Small intestine (tissue), 7 donors: ENCODE data around the gene DENND1A. TPM values are rescaled to one million over a fixed set of nuclear protein-coding genes. Genes with fewer than 3 reads are reported as not detected.

Experiments
- DNase-seq, 2 donors: peaks; one replicate each; pipeline versions ENCODE4 v3.0.0 to v3.0.0-alpha.2; 2013
- FAIRE-seq: peaks from 2 replicates; lab custom pipeline; 2012; peaks lifted over from hg19 to GRCh38; lab: Jason Lieb, UNC
- H3K27ac ChIP-seq, 3 donors: one replicate each; pipeline ENCODE4 v1.5.1; 2013; ENCODE audit warnings: low read length in 2 of 3, mild to moderate bottlenecking in 2 of 3, control low read depth in 1 of 3, inconsistent platforms in 1 of 3, low read depth in 1 of 3, moderate library complexity in 1 of 3
- H3K27me3 ChIP-seq, 3 donors: one replicate each; pipeline ENCODE4 v1.6.1; 2013; ENCODE audit warnings: low read length in 3 of 3, inconsistent platforms in 1 of 3; ENCODE audit not compliant: control insufficient read depth in 3 of 3, insufficient read depth in 3 of 3
- H3K36me3 ChIP-seq, 3 donors: one replicate each; pipeline ENCODE4 v1.6.1; 2013; ENCODE audit warnings: low read length in 3 of 3, inconsistent platforms in 1 of 3, low read depth in 1 of 3, mild to moderate bottlenecking in 1 of 3, moderate library complexity in 1 of 3; ENCODE audit not compliant: control insufficient read depth in 3 of 3, insufficient read depth in 2 of 3
- H3K4me1 ChIP-seq, 3 donors: one replicate each; pipeline ENCODE4 v1.6.1; 2013; ENCODE audit warnings: low read length in 2 of 3, inconsistent platforms in 1 of 3, low read depth in 1 of 3, mild to moderate bottlenecking in 1 of 3, moderate library complexity in 1 of 3; ENCODE audit not compliant: control insufficient read depth in 3 of 3, insufficient read depth in 2 of 3
- H3K4me3 ChIP-seq, 3 donors: one replicate each; pipeline ENCODE4 v1.5.1; 2013; ENCODE audit warnings: low read length in 3 of 3, control low read depth in 1 of 3, inconsistent platforms in 1 of 3, low read depth in 1 of 3, mild to moderate bottlenecking in 1 of 3, moderate library complexity in 1 of 3
- H3K9me3 ChIP-seq, 2 donors: one replicate each; pipeline ENCODE4 v1.6.1; 2013; ENCODE audit warnings: low read depth in 1 of 2, low read length in 1 of 2; ENCODE audit not compliant: control insufficient read depth in 2 of 2, insufficient read depth in 1 of 2
- WGBS, 3 donors: extraction: QIAGEN DNeasy Blood & Tissue Kit; methylation state at CpG; one replicate each; pipeline ENCODE4 v1.1.7; 2013; 5-methylcytosine and 5-hydroxymethylcytosine counted together
- polyA plus RNA-seq, 4 donors: library from polyadenylated mRNA; stranded (reverse) in 3 of 4; unstranded in 1 of 4; fragments of 200-250 nt in 3 of 4; fragments of 120-200 nt in 1 of 4; gene quantifications; one replicate each; pipeline versions ENCODE4 v1.2.1 to v1.2.3, GENCODE V29; 2013
- donor health status: healthy with polysubstance abuse.
- donor health status: control.
- donor health status: control.
- donor health status: Bipolar disorder and iron deficiency.
- donor health status: healthy.

DENND1A gene
- polyA plus RNA-seq, 4 donors = 11.5 to 43.4 (median 20.0) TPM

DNA sequence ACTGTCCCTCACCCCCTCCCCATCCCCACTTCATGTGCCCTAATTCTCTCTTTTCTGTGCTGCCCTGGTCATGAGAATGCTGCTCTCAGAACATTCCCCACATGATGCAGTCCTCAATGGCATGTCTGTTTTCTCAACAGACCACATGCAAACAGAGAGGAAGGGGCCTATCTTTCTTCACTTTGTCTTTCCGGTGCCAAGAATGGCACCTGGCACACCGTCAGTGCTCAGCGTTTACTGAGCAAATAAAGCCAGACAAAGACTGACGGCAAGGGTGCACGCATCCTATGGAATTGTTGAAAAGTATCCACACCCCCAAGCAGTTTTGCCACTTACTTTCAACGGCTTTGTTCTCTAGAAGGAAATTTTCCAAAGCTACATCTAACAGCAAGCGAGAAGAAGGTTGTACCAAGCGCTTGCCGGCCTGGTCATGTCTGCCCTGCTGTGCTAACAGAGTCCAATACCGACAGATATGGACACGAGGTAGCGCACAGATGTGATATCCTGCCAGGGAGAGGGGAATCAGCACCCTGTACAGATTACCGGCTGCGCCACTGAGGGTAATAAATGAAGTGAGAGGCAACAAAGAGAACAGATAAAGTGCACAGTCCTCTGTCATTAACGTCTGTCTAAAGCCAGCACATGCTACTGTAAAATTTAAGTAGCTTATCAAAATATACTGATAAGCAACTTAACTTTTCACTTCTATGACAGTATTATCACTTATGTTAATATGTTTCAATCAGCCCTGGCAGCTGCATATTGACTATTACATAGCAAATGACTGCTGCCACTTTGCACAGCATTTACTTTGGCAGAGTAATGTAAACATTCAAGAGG, 251.7 kb downstream of the DENND1A start:
- Histone ChIP-seq H3K36me3 (peaks cover 0 to 7% (median 0%) of the 10 kb centered on the region in 3 donors), H3K4me1 (peaks cover 5 to 18% (median 10%) of the 10 kb centered on the region in 3 donors), H3K27me3 (peaks cover 0 to 41% (median 0%) of the 10 kb centered on the region in 3 donors), H3K4me3 (no peak overlapping the region), H3K9me3 (peaks cover 0 to 18% of the 10 kb centered on the region in 2 donors), H3K27ac (no peak overlapping the region)
- peak; percentile 67 to 83 for DNase-seq
- WGBS, 3 donors = 14 to 58% (median 38%) methylated on average over 15 of the region's 15 CpGs
- no peak for FAIRE-seq

DNA sequence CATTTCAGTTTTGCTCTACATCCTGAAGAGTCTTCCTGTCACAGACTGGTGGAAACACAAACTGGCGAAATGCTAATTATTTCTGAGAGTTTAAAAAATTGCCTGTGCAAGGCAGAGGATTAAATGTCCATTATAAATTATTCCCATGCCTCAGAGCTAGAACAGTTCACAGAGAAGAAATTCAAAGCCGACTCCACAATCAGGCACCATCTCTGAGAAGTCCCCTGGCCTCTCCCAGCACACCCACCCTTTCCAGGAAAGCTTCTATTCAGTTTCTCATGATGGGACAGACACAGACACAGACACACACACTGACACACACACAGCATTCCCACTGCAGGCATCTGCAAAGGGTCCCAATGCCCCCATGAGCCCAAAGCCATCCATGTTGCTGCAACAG, 253.1 kb downstream of the DENND1A start:
- Histone ChIP-seq H3K36me3 (peaks cover 0 to 7% (median 1%) of the 10 kb centered on the region in 3 donors), H3K27ac (no peak overlapping the region), H3K4me1 (peaks cover 5 to 18% (median 10%) of the 10 kb centered on the region in 3 donors), H3K4me3 (no peak overlapping the region), H3K27me3 (peaks cover 0 to 35% (median 0%) of the 10 kb centered on the region in 3 donors), H3K9me3 (peaks cover 0 to 20% of the 10 kb centered on the region in 2 donors)
- DNase-seq (no peak), FAIRE-seq (no peak)
- 94 to 100% (median 97%) methylated on average over 2 of the region's 2 CpGs for WGBS, 3 donors

DNA sequence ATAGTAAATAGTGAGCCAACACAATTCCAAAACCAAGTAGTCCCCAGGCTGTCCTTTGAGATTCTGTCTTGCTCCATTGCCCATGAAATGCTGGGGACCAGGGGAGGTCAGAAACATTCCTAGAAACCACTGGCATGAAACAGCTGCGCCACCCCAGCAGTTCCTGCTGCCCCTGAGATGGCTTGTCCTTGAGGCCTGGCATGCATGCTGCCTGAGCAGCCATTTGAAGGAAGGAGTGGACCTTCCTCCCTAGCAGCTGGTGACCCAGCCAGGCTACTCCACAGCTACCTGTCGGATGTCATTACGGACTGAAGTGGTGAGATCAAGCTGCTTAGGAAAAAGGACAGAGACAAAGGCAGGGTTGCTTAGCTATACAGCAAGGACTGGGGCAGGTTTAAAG, 260.6 kb downstream of the DENND1A start:
- Histone ChIP-seq H3K9me3 (peaks cover 0 to 12% of the 10 kb centered on the region in 2 donors), H3K27me3 (peaks cover 0 to 8% (median 0%) of the 10 kb centered on the region in 3 donors), H3K4me3 (no peak overlapping the region), H3K36me3 (peaks cover 2 to 17% (median 6%) of the 10 kb centered on the region in 3 donors), H3K27ac (no peak overlapping the region), H3K4me1 (no peaks in the 10 kb centered on the region)
- FAIRE-seq (no peak), DNase-seq (no peak)
- WGBS, 3 donors = 77 to 98% (median 94%) methylated on average over 3 of the region's 3 CpGs

DNA sequence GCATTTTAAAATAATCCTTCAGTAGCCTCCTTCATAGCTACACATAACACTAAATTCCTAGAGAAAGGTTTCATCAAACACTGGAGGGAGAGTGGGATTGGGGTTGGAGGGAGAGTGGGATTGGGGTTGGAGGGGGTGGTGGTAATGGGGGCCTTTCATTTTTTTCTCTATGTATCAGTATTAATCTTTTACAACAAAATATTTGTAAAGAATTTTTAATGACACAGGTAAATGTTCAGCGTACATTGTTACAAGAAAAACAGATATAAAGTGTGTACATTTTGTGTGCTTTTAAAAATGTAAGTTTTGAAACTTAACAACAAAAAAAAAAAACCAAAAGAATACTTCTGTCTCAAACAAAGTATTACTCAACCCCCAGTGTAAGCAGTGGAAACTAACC, 266.4 kb downstream of the DENND1A start:
- Histone ChIP-seq H3K36me3 (peaks cover 0 to 12% (median 5%) of the 10 kb centered on the region in 3 donors), H3K4me3 (no peak overlapping the region), H3K9me3 (peaks cover 0 to 9% of the 10 kb centered on the region in 2 donors), H3K27me3 (no peaks in the 10 kb centered on the region), H3K27ac (no peak overlapping the region), H3K4me1 (no peaks in the 10 kb centered on the region)
- no peak for DNase-seq
- WGBS, 3 donors = 98 to 100% (median 100%) methylated on average over 1 of the region's 1 CpG
- no peak for FAIRE-seq

DNA sequence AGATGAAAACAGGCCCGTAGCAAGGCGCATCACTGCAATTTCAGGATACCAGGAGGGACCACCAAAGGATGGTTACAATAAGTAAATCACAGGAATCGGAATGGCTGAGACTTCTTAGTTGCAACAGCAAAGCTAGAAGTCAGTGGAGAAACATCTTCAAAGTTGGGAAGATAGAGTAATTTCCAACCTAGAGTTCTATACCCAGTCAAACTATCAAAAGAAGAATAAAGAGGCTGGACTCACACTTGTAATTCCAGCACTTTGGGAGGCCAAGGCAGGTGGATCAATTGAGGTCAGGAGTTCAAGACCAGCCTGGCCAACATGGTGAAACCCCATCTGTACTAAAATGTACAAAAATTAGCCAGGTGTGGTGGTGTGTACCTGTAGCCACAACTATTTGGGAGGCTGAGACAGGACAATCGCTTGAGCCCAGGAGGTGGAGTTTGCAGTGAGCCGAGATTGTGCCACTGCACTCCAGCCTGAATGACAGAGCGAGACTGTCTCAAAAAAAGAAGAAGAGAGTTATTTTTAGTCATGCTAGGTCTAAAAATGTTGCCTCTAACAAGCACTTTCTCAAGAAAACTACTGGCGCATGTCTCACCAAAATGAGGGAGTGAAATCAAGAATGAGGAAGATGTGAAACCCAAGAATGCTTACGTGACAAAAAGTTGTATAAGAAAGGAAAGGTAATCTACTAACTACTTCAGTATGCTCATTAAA, 267.7 kb downstream of the DENND1A start:
- FAIRE-seq (no peak), DNase-seq (no peak)
- no peak overlapping the region for H3K4me3 ChIP-seq
- no peaks in the 10 kb centered on the region for H3K4me1 ChIP-seq
- H3K27ac ChIP-seq = no peak overlapping the region
- H3K9me3 ChIP-seq = peaks cover 0 to 9% of the 10 kb centered on the region in 2 donors
- H3K36me3 ChIP-seq = peaks cover 0 to 7% (median 3%) of the 10 kb centered on the region in 3 donors
- H3K27me3 ChIP-seq = no peaks in the 10 kb centered on the region
- WGBS, 3 donors = 94 to 97% (median 96%) methylated on average over 8 of the region's 8 CpGs

DNA sequence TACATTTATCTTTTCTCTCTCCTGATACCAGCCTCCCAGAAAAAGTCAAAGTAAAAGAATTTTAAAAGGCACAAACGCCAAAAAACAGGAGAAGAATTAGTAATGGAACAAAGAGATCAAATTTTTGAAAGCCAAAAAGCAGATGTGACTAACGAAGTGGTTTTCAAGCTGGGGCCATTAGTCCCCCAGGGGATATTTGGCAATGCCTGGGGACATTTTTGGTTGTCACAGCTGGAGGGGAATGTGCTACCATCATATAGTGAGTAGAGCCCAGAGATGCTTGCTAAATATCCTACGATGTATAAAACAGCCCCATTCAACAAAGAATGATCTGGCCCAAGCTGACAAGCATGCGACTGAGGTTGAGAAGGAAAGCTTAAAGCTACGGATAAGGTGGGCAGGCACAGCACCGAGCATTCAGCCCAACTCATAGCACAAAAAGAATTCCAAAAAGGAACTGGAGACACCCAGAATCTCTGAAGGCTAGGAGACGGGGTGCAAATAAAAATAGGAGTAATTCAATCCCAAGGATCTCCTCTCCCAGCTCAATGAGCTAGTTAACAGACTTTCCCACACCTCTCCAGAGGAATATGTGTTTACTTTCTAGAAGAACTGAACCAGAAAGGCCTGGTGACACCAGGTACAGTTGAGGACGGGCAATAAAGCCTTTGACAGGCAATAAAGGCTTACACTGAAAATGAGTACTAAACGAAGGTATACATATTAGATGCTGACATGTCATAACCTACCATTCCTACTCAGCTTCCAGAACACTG, 269.0 kb downstream of the DENND1A start:
- Histone ChIP-seq H3K27me3 (no peaks in the 10 kb centered on the region), H3K4me1 (no peaks in the 10 kb centered on the region), H3K36me3 (peaks cover 0 to 8% (median 2%) of the 10 kb centered on the region in 3 donors), H3K9me3 (peaks cover 0 to 9% of the 10 kb centered on the region in 2 donors), H3K4me3 (no peak overlapping the region), H3K27ac (no peak overlapping the region)
- FAIRE-seq (no peak), DNase-seq (no peak)
- WGBS, 3 donors = 90 to 96% (median 91%) methylated on average over 9 of the region's 9 CpGs

DNA sequence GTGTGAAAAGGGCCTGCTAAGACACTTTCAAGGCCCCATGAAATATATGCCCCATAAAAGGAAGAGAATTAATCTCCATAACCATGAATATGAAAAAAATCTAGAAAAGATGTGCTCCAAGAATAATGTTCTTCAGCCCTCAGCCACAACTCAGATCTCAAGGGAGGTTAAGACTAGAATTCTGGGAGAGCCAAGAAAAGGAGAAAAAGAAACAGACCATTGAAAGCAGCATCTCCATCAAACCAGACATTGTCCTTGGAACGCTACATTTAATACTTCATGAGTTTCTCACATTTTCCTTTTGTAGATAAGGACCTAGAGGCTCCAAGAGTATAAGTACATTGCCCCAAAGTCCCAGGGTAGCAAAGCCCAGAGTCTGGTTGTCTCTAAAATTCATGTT, 270.6 kb downstream of the DENND1A start:
- Histone ChIP-seq H3K9me3 (peaks cover 0 to 9% of the 10 kb centered on the region in 2 donors), H3K36me3 (peaks cover 0 to 16% (median 2%) of the 10 kb centered on the region in 3 donors), H3K27ac (no peak overlapping the region), H3K4me3 (no peak overlapping the region), H3K27me3 (no peaks in the 10 kb centered on the region), H3K4me1 (no peaks in the 10 kb centered on the region)
- DNase-seq (no peak), FAIRE-seq (no peak)
- 56 to 95% (median 93%) methylated on average over 1 of the region's 1 CpG for WGBS, 3 donors

DNA sequence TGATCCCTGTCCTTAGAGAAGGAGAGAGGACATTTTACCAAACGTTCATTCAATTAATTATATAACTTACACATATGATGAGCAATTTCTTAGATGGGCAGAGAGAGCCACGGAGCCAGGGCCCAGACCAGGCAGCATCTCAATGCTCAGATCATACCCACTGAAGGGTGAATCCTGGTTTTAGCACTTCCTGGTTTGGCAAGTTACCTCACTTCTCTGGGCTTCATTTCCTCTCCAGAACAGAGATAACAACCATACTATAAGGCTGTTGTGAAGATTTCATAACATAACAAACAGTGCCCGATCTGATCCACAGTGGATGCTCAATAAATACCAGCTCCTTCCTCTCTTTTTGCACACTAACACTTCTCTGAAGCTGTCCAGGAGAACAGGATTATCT, 271.1 kb downstream of the DENND1A start:
- H3K27ac ChIP-seq = no peak overlapping the region
- H3K9me3 ChIP-seq = peaks cover 0 to 8% of the 10 kb centered on the region in 2 donors
- no peaks in the 10 kb centered on the region for H3K27me3 ChIP-seq
- no peaks in the 10 kb centered on the region for H3K4me1 ChIP-seq
- WGBS, 3 donors = 67 to 68% (median 67%) methylated on average over 3 of the region's 3 CpGs
- no peak for DNase-seq
- H3K36me3 ChIP-seq = peaks cover 0 to 16% (median 3%) of the 10 kb centered on the region in 3 donors
- no peak for FAIRE-seq
- no peak overlapping the region for H3K4me3 ChIP-seq
